ENCODE results near the gene INTS1.
"Not testable (repeated sequence)": the region's sequence is repeated elsewhere in the genome, so short reads cannot be mapped to it uniquely, and the experiment has no call there.

Gene INTS1

GRCh38 chr7:1447112-1447511 is 57.1 kb downstream of the INTS1 start:
- DNase-seq (ENCODE audit: low read depth) = no peak

GRCh38 chr7:1446620-1447032 is 57.6 kb downstream of the INTS1 start:
- no peak for DNase-seq (ENCODE audit: low read depth)

- DNase-seq (ENCODE audit: low read depth) = not testable (repeated sequence)
Observed at GRCh38 chr7:1446026-1446425, 58.2 kb downstream of the INTS1 start.

- no peak for DNase-seq (ENCODE audit: low read depth)
Observed at GRCh38 chr7:1445341-1445740, 58.8 kb downstream of the INTS1 start.

GRCh38 chr7:1444925-1445322 is 59.3 kb downstream of the INTS1 start:
- no peak for DNase-seq (ENCODE audit: low read depth)

GRCh38 chr7:1444214-1444924 is 59.8 kb downstream of the INTS1 start:
- no peak for DNase-seq (ENCODE audit: low read depth)

- DNase-seq (ENCODE audit: low read depth) = not testable (repeated sequence)
Observed at GRCh38 chr7:1443587-1444200, 60.5 kb downstream of the INTS1 start.

GRCh38 chr7:1442355-1443124 is 61.6 kb downstream of the INTS1 start:
- no peak for DNase-seq (ENCODE audit: low read depth)

- no peak for DNase-seq (ENCODE audit: low read depth)
Observed at GRCh38 chr7:1441615-1442354, 62.4 kb downstream of the INTS1 start.

- no peak for DNase-seq (ENCODE audit: low read depth)
Observed at GRCh38 chr7:1440620-1441019, 63.6 kb downstream of the INTS1 start.

- DNase-seq (ENCODE audit: low read depth) = no peak
Observed at GRCh38 chr7:1439373-1440363, 64.5 kb downstream of the INTS1 start.

- no peak for DNase-seq (ENCODE audit: low read depth)
Observed at GRCh38 chr7:1438821-1439220, 65.4 kb downstream of the INTS1 start.

GRCh38 chr7:1438208-1438607 is 66.0 kb downstream of the INTS1 start:
- DNase-seq (ENCODE audit: low read depth) = no peak

GRCh38 chr7:1437155-1437880 is 66.9 kb downstream of the INTS1 start:
- no peak for DNase-seq (ENCODE audit: low read depth)

GRCh38 chr7:1436608-1437007 is 67.6 kb downstream of the INTS1 start:
- DNase-seq (ENCODE audit: low read depth) = no peak

GRCh38 chr7:1434891-1435670 is 69.1 kb downstream of the INTS1 start:
- no peak for DNase-seq (ENCODE audit: low read depth)

- no peak for DNase-seq (ENCODE audit: low read depth)
Observed at GRCh38 chr7:1434165-1434718, 69.9 kb downstream of the INTS1 start.

GRCh38 chr7:1433128-1433920 is 70.9 kb downstream of the INTS1 start:
- no peak for DNase-seq (ENCODE audit: low read depth)
